Upper lobe of right lung (tissue), 1 donor: ENCODE results near the gene CFAP20DC. TPM values are rescaled to one million over a fixed set of nuclear protein-coding genes. Genes with fewer than 3 reads are reported as not detected.

ENCODE experiments used
- ATAC-seq: fragments of 200-7000 bp; cut with Tn5 transposase; one replicate; pipeline ENCODE4 v1.9.1; 2020; ENCODE audit warnings: mild to moderate bottlenecking, moderate library complexity
- DNase-seq: peaks from one replicate; pipeline ENCODE4 v3.0.0-alpha.2; 2020
- H3K27ac ChIP-seq: fragments of 200-600 bp; one replicate; pipeline ENCODE4 v1.8.0; 2022
- H3K27me3 ChIP-seq: fragments of 200-600 bp; one replicate; pipeline ENCODE4 v1.8.0; 2022; ENCODE audit warnings: mild to moderate bottlenecking
- H3K36me3 ChIP-seq: fragments of 200-600 bp; one replicate; pipeline ENCODE4 v1.8.0; 2022
- H3K4me1 ChIP-seq: fragments of 200-600 bp; one replicate; pipeline ENCODE4 v1.8.0; 2022
- H3K4me3 ChIP-seq: fragments of 200-600 bp; one replicate; pipeline ENCODE4 v1.8.0; 2022; ENCODE audit warnings: mild to moderate bottlenecking
- H3K9me3 ChIP-seq: fragments of 200-600 bp; one replicate; pipeline ENCODE4 v1.8.0; 2022
- intact Hi-C: fragments of 100-400 bp; cut with DNase I; formaldehyde crosslinking; loops from one replicate; pipeline ENCODE4 v1.11.0; 2022
- total RNA-seq: library from RNA; stranded (reverse); fragmentation: NEBNext Ultra II Directional; extraction: Animal tissue kit (Norgen Biotek cat#: 25700); gene quantifications from one replicate; pipeline ENCODE4 v1.2.1, GENCODE V29; 2021
- TF ChIP-seq, protein P1 (sequence below): fragments of 200-600 bp; IDR thresholded peaks from one replicate; pipeline ENCODE4 v1.8.0; 2022; ENCODE audit warnings: antibody characterized with exemption
- donor health status: DM: no; HTN: yes; CAD: no; lungs with severe emphysema.

The CFAP20DC gene
- total RNA-seq, 1 donor from 2014 or later, result not detected

DNA sequence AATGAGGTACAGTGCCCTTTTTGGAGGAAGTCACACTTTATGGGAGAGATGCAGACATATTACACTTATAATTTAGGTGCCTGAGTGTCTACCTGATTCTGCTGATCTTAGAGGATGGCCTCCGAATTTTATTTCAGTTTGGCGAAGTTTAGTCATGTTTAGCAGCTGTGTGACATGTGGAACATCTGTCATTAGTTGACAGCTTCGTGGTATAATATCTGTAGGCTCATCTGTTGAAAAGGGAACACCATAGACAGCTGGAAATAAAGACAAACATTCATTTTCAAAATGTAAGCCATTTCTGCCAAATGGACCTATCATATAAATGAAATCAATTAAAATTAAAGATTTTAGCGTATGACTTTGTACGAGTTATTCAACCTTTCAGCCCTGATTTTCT lies 165.4 kb downstream of the CFAP20DC start:
- H3K4me3 ChIP-seq, result no peak overlapping the region
- intact Hi-C loops, result no loop called here
- no peaks in the 10 kb centered on the region for H3K27me3 ChIP-seq
- DNase-seq, result no peak
- H3K27ac ChIP-seq, result no peak overlapping the region
- H3K36me3 ChIP-seq, result no peaks in the 10 kb centered on the region
- ATAC-seq, result no peak
- no peaks in the 10 kb centered on the region for H3K4me1 ChIP-seq
- no peaks in the 10 kb centered on the region for H3K9me3 ChIP-seq
- TF ChIP-seq, protein P1, sequence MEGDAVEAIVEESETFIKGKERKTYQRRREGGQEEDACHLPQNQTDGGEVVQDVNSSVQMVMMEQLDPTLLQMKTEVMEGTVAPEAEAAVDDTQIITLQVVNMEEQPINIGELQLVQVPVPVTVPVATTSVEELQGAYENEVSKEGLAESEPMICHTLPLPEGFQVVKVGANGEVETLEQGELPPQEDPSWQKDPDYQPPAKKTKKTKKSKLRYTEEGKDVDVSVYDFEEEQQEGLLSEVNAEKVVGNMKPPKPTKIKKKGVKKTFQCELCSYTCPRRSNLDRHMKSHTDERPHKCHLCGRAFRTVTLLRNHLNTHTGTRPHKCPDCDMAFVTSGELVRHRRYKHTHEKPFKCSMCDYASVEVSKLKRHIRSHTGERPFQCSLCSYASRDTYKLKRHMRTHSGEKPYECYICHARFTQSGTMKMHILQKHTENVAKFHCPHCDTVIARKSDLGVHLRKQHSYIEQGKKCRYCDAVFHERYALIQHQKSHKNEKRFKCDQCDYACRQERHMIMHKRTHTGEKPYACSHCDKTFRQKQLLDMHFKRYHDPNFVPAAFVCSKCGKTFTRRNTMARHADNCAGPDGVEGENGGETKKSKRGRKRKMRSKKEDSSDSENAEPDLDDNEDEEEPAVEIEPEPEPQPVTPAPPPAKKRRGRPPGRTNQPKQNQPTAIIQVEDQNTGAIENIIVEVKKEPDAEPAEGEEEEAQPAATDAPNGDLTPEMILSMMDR, result no peak

DNA sequence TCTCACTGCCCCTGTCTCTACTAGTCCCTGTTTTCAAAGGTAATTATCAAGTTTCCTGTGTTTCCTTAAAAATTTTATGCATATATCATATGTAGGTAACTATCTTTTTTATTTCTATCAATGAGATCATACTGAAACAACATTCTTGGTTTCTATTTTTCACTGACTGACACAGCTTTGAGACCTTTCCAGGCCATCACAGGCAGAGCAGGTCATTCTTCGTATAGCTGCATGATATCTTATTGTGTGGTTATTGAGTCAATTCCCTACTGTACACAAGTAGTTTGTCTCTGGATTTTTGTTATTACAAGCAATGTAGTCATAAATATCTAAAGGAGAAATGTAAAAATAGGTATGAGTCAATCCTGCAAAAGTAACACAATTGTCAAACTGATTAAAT lies 169.6 kb downstream of the CFAP20DC start:
- TF ChIP-seq, protein P1, result no peak
- H3K27me3 ChIP-seq, result no peaks in the 10 kb centered on the region
- H3K4me1 ChIP-seq, result no peaks in the 10 kb centered on the region
- H3K27ac ChIP-seq, result no peak overlapping the region
- H3K36me3 ChIP-seq, result no peaks in the 10 kb centered on the region
- no peak for ATAC-seq
- no peak for DNase-seq
- H3K4me3 ChIP-seq, result no peak overlapping the region
- intact Hi-C loops, result no loop called here
- H3K9me3 ChIP-seq, result no peaks in the 10 kb centered on the region

DNA sequence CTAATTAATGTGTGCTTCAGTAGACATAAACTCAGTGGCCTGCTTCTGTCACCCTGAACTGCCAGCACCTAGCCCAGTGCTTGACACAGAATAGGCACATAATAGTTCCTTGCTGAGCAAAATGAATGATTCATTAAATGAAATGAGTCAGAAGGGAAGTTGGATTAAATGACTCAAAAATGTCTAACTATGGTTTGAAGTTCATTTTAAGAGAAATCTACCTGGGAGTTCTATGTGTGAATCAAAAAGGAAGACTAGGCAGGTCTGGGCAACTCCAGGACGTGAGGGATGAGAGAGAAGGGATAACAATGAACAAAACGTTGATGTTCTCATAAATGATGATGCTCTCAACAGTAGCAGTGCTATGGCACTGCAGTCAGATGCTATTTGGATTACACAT lies 175.0 kb downstream of the CFAP20DC start:
- DNase-seq, result no peak
- intact Hi-C loops, result no loop called here
- Histone ChIP-seq H3K27me3 (no peaks in the 10 kb centered on the region), H3K4me3 (no peak overlapping the region), H3K27ac (no peak overlapping the region), H3K9me3 (no peaks in the 10 kb centered on the region), H3K4me1 (no peaks in the 10 kb centered on the region), H3K36me3 (no peaks in the 10 kb centered on the region)
- TF ChIP-seq, protein P1, result no peak
- no peak for ATAC-seq

DNA sequence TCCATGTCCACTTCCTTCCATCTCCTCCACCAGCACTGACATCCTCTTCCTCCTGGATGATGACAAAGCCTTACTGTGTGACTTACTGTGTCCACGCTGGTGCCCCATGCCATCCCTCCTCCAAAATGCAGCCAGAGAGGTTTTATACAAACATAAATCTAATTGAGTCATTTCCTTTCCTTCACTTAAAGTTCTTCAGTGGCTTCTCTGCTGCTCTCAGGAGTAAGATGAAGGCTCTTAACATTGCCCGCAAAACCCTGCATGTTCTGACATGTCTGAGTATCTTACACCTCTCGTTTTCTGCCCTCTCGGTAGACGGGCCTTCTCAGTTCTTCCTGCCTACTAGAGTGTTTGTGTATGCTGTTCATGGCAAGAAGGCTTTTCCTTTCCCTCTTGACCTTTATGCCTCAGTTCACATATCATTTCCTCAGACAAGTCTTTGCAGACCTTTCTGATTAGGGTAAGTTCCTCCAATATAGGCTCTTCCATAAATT lies 175.5 kb downstream of the CFAP20DC start:
- intact Hi-C loops, result no loop called here

DNA sequence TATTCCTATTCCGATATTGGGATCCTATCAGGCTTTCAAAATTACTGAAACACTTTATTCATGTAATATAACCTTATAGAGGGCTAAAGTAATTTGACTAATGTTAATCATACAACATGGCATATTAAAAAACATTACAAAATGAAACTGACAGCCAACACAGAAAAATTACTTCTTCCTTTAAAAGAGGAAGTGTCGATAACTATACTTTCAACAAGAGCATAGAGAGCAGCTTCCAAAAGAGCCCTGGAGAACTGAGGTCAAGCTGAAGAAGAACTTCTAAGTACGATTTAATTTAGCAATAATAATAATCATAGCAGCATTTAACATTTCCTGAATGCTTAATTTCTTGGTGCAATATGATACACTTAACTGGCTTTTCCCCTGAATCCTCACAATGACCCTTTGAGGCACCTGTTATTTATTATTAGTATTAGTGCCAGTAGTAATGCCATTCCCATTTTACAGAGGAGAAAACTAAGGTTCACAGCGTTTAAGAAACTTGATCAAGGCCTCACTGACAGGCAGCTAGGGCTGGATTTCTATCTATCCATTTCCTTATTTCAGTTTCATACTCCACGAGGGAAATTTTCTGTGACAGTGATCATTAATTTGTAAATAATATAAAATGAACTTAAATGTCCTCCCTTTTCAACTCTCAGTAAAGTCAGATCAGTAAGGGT lies 181.6 kb downstream of the CFAP20DC start:
- ATAC-seq, result no peak
- Histone ChIP-seq H3K4me1 (no peaks in the 10 kb centered on the region), H3K9me3 (no peaks in the 10 kb centered on the region), H3K27ac (no peak overlapping the region), H3K27me3 (no peaks in the 10 kb centered on the region), H3K4me3 (no peak overlapping the region), H3K36me3 (no peaks in the 10 kb centered on the region)
- no peak for DNase-seq
- TF ChIP-seq, protein P1, result no peak
- intact Hi-C loops, result no loop called here

More for the DNA sequence above, 175.5 kb downstream of the CFAP20DC start:
- H3K4me3 ChIP-seq, result no peak overlapping the region
- TF ChIP-seq, protein P1, result no peak
- DNase-seq (no peak), ATAC-seq (no peak)
- no peaks in the 10 kb centered on the region for H3K4me1 ChIP-seq
- no peak overlapping the region for H3K27ac ChIP-seq
- no peaks in the 10 kb centered on the region for H3K36me3 ChIP-seq
- H3K9me3 ChIP-seq, result no peaks in the 10 kb centered on the region
- no peaks in the 10 kb centered on the region for H3K27me3 ChIP-seq
